Epithelial cell of proximal tubule (primary cell): ENCODE data around the gene PTRH2. TPM values are rescaled to one million over a fixed set of nuclear protein-coding genes. Genes with fewer than 3 reads are reported as not detected.
A peak's percentile ranks its signal among the peaks of the same experiment; 100 is the strongest.

Experiments used
- DNase-seq: peaks from one replicate; pipeline ENCODE4 v3.0.0-alpha.2; 2011; ENCODE audit warnings: low read depth
- H3K4me3 ChIP-seq: 2 replicates; pipeline ENCODE4 v1.5.1; 2011; ENCODE audit warnings: low read depth, mild to moderate bottlenecking, low read length
- CTCF ChIP-seq: conservative IDR thresholded peaks from 2 replicates; pipeline ENCODE4 v1.5.1; 2012; ENCODE audit warnings: low read depth, mild to moderate bottlenecking, low read length
- total RNA-seq: library from RNA; depleted of rRNA; stranded (reverse); fragments of >200 nt; gene quantifications from 2 replicates; pipeline ENCODE4 v1.2.3, GENCODE V29; 2015

Gene PTRH2
- total RNA-seq, 1 donor from 2014 or later: 44.6 TPM

- no peak for TF ChIP-seq CTCF
- DNase-seq: no peak
- H3K4me3 ChIP-seq: no peak overlapping the region
Measured at GRCh38 chr17:59719526-59719925, 12.3 kb upstream of the PTRH2 start.

GRCh38 chr17:59716427-59716826 lies 9.2 kb upstream of the PTRH2 start:
- TF ChIP-seq CTCF: no peak
- no peak overlapping the region for H3K4me3 ChIP-seq
- DNase-seq: no peak

GRCh38 chr17:59714255-59714654 lies 7.0 kb upstream of the PTRH2 start:
- DNase-seq: no peak
- no peak for TF ChIP-seq CTCF
- H3K4me3 ChIP-seq: no peak overlapping the region

GRCh38 chr17:59712862-59713261 lies 5.6 kb upstream of the PTRH2 start:
- no peak overlapping the region for H3K4me3 ChIP-seq
- DNase-seq: no peak
- TF ChIP-seq CTCF: no peak

GRCh38 chr17:59711936-59712335 lies 4.7 kb upstream of the PTRH2 start:
- DNase-seq: no peak
- H3K4me3 ChIP-seq: no peak overlapping the region
- TF ChIP-seq CTCF: no peak

GRCh38 chr17:59707971-59708430 lies 771 bp upstream of the PTRH2 start:
- peak overlapping the region; percentile 94 for H3K4me3 ChIP-seq
- no peak for DNase-seq
- no peak for TF ChIP-seq CTCF

- no peak for TF ChIP-seq CTCF
- DNase-seq: no peak
- H3K4me3 ChIP-seq: no peak overlapping the region
Measured at GRCh38 chr17:59702304-59702703, 4.9 kb downstream of the PTRH2 start.
